Effector CD8-positive, alpha-beta T cell (primary cell): Measurements from ENCODE around the gene MESP1.

Source experiments
- DNase-seq: peaks from one replicate; lab custom pipeline; 2025; lab: John Stamatoyannopoulos, UW

The MESP1 gene

DNA sequence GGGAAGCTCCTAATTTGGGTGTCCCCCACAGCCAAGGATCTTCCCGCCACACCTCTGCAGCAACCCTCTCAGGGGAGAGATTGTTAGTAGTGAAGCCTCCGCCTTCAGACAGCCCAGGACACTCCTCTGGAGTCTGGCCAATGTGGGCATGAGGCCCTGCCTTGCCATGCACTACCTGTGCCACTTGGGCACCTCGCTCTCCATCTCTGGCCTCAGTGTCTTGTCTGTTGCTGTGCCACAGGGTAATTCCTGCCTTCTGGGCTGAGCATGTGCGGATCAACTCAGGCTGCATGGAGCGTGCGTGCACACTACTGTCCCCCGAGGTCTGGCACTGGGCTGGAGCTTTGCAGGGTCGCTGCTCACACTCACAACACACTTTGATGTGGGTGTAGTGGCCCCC, 7.9 kb upstream of the MESP1 start:
- no peak for DNase-seq

- DNase-seq, result no peak
Measured at GRCh38 chr15:89758283-89758682, 7.2 kb upstream of the MESP1 start.

GRCh38 chr15:89756897-89757296, 5.8 kb upstream of the MESP1 start:
- DNase-seq, result no peak

DNA sequence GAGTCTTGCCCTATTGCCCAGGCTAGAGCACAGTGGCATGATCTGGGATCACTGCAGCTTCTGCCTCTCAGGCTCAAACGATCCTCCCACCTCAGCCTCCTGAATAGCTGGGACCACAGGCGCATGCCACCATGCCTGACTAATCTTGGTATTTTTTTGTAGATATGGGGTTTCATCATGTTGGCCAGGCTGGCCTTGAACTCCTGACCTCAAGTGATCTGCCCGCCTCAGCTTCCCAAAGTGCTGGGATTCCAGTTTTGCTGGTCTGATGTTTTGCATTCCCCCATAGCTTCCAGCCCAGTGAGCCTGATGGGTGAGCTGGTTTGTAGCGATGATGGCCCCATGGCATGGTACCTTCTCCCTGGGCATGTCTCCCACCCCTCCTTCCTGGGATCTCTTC, 4.7 kb upstream of the MESP1 start:
- DNase-seq, result no peak

- DNase-seq, result no peak
Measured at GRCh38 chr15:89754361-89755154, 3.5 kb upstream of the MESP1 start.

DNA sequence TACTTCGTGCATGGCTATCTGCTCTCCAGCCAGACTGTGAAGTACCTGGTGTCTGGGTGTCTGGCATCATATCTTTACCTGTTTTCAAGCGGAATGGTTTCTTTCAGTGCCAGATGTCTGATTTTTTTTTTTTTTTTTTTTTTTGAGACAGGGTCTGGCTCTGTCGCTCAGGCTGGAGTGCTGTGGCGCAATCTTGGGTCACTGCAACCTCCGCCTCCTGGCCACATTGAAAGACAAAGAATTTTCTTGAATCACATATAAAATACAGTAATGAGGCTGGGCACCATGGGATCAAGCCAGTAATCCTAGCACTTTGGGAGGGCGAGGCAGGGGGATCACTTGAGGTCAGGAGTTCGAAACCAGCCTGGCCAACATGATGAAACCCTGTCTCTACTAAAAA, 2.8 kb upstream of the MESP1 start:
- DNase-seq, result no peak

- no peak for DNase-seq
Measured at GRCh38 chr15:89751748-89752147, 699 bp upstream of the MESP1 start.

- DNase-seq, result no peak
Measured at GRCh38 chr15:89749951-89750559, 994 bp downstream of the MESP1 start.

- DNase-seq, result no peak
Measured at GRCh38 chr15:89749526-89749925, 1.5 kb downstream of the MESP1 start.

GRCh38 chr15:89749054-89749453, 2.0 kb downstream of the MESP1 start:
- DNase-seq, result no peak

GRCh38 chr15:89747708-89748682, 3.1 kb downstream of the MESP1 start:
- DNase-seq, result no peak

GRCh38 chr15:89746386-89746780, 4.7 kb downstream of the MESP1 start:
- no peak for DNase-seq

GRCh38 chr15:89745768-89746167, 5.3 kb downstream of the MESP1 start:
- DNase-seq, result no peak

DNA sequence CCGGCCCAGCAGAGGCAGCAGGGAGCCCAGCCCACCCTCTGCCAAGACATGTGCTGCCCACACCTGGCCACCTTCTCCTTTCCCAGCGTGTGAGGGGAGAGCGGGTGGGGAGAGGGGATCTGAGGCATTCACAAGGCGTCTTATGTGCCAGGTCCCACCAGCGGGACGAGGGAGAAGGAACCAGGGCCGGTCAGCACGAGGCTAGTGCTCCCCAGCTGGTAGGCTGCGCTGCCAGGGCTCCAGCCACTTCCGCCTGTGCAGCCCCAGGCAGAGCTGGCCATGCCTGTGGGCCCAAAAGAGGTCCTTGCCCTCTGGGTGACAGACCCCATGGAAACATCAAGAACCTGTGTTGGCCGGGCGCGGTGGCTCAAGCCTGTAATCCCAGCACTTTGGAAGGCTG, 5.9 kb downstream of the MESP1 start:
- DNase-seq, result no peak

GRCh38 chr15:89743594-89743993, 7.5 kb downstream of the MESP1 start:
- no peak for DNase-seq

DNA sequence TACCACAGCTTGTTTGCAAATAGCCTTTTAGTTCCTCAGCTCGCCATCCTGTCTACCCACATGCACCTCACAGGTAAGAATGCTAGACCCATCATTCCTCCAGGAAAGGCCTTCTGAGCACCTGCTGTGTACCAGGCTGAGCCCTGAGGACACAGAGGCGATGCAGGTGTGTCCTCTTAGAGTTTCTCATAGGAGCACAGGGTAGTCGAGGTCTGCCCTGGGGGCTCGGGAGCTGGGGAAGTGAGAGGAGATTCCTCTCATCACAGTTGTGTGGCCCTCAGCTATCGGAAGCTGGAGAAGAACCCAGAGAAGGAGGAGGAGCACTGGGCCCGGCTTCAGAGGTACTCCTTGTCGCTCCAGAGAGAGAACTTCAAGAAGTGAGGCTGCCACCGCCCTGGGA, 8.0 kb downstream of the MESP1 start:
- DNase-seq, result no peak

DNA sequence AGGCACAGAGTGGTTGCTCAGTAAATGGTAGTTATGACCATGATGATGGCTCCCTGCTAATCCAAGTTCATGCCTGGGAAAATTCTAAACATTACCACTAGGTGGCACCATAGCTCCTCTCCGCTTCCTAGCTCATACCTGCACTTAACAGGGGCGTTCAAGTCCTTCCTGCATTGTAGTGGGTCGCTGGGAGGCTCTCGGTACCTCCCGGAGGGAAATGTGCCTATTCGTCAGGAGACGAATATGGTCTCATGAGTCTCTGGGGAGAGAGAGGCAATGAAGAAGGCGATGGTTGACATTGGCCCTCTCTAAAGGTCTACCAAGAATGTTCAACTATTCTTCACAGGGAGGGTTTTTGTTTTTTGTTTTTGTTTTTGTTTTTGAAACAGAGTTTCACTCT, 10.9 kb downstream of the MESP1 start:
- peak; percentile 12 for DNase-seq

DNA sequence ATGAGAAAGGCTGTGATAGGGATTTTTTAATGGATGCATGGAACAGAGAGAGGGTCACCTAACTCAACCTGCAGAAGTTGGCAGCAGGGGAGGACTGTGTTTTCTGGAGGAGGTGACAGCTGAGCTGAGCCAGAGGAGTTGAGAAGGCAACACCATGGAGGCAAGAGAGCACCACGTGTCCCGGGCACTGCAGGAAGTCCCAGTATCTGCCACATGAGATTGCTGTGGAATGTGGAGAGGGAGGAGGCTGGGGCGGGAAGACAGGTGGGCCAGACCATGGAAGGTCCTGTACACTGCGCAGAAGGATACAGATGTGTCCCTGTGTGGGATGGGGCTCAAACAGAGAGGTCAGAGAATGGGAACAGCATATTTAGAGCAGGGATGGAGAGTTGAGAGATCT, 15.3 kb downstream of the MESP1 start:
- no peak for DNase-seq

DNA sequence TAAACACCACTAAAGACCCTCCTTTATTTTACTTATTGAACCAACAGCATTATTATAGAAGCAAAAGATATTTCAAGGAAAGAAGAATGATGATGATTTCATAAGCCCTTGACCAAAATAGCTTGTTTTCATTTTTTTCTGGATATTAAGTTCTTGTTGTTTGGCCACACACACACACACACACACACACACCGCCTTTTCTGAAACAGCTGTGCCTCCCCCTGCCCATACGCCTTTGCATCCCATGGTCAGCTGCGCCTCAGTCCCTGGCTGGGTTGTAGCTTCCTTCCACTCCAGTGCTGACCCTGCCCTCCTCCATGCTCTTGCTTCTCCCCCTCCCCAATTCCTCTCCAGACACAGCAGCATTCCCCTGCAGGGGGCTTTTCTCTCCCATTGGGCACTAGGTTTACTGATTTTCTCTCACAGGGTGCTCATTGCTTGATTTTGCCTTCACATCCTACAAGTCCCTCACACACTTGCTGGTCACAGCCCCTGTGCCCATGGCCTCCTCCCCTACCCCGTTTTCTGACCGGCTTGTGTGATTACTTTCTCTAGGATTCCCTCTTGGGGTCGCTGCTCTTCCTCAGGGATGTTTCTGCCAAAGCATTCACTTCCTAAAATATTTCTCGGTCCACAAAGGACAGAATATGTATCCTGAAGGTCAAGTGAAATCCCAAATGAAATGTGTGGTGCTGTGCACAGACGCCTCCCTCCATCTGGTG, 18.4 kb downstream of the MESP1 start:
- no peak for DNase-seq

GRCh38 chr15:89731275-89731674, 19.8 kb downstream of the MESP1 start:
- DNase-seq, result no peak

- no peak for DNase-seq
Measured at GRCh38 chr15:89728254-89728653, 22.8 kb downstream of the MESP1 start.

- DNase-seq, result no peak
Measured at GRCh38 chr15:89725064-89725463, 26.0 kb downstream of the MESP1 start.
